ENCODE results near the gene COQ10A. TPM values are rescaled to one million over a fixed set of nuclear protein-coding genes. Genes with fewer than 3 reads are reported as not detected.
"Not testable (repeated sequence)": the region's sequence is repeated elsewhere in the genome, so short reads cannot be mapped to it uniquely, and the experiment has no call there.

COQ10A gene
- total RNA-seq, 1 donor from 2014 or later: 7.3 TPM

GRCh38 chr12:56242986-56243385 lies 23.8 kb upstream of the COQ10A start:
- no peak for DNase-seq (ENCODE audit: low read depth, low spot score)

DNA sequence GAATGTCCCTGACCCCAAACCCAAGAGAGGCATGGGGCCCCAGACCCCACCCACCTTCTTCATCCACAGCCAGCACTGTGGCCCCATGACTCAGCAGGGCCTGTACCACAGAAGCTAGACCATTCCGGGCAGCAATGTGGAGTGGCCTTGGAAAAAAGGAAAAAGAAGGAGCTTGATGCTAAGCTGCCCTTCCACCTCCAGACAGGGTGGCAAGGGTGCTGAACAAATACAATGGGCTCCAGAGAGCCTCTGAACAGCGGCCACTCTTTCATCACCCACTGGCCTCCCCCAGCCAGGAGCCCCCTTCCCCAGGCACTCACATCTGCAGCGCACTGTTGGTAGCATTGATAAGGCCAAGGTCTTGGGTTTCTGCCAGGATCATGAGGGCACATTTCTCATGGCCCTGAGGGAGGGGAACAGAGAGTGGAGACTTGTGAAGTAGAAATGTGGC lies 23.0 kb upstream of the COQ10A start:
- DNase-seq (ENCODE audit: low read depth, low spot score): no peak

DNA sequence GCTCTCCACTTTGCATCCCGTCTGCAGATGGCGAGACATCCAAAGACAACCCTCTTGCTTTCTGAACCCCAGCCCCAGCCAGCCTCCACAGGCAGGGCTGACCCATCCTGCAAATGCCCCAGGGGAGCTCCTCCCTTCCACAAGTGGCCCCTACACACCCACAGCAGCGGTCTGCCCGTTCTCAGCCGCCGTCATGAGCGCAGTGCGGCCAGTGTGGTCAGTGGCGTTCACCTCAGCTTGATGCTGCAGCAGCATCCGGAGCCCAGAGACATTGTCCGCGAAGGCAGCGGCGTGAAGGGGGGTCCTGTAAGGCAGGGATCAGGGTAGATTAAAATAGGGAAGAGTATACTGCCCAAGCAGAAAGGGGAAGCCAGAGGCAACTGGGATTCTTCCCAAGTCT lies 22.2 kb upstream of the COQ10A start:
- no peak for DNase-seq (ENCODE audit: low read depth, low spot score)

DNA sequence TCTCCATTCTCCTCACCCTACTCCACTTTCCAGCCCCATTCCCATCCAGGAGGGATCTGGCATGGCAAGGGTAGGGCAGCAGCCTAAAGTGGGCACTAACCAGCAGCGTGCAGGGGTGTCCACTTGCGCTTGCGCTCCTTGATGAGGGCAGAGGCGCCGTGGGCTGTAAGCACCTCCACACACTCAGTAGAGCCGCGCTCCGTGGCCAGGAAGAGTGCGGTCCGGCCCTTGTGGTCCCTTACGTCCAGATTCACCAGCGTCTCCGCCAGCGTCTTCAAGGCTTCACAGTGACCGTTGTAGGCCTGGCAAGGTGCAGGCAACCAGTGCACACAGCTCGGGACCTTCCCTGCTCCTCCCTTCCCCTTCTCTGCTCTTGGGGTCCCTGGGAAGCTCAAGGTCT lies 18.8 kb upstream of the COQ10A start:
- DNase-seq (ENCODE audit: low read depth, low spot score): no peak

DNA sequence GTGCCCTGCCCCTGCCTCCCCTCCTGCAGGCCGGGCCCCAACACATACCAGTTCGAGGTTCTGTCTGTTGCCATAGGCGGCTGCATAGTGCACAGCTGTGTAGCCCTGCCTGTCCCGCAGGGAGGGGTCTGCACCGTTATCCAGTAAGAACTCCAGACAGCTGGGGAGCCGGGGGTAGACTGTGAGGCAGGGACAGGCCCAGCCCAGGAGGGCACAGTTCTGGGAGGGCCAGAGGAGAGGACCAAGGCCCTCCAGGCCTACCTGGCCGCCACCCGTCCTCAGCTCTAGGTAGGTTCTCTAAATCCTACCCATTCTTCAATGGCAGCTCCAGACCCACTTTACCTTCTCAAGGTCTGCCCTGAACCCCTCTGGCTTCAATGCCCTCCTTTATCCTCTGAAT lies 18.0 kb upstream of the COQ10A start:
- DNase-seq (ENCODE audit: low read depth, low spot score): no peak

GRCh38 chr12:56252649-56253048 lies 14.1 kb upstream of the COQ10A start:
- no peak for DNase-seq (ENCODE audit: low read depth, low spot score)

DNA sequence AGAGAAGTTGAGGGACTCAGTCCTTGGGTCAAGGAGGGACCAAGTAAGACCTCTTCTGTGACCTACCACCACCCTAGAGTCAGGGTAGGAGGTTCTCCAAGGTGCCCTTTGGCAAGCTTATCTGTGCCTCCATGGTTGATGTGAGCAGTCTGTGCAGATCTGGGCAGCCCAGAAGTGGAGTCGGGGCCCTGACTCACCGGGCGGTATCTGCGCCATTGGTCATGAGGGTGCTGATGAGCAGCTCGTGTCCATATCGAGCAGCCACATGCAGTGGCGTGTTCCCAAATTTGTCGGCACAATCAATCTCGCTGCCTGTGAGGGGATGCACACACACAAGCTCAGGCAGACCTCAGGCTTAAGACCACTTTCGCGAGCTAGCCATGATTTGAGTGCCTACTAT lies 13.7 kb upstream of the COQ10A start:
- no peak for DNase-seq (ENCODE audit: low read depth, low spot score)

GRCh38 chr12:56255671-56256070 lies 11.1 kb upstream of the COQ10A start:
- DNase-seq (ENCODE audit: low read depth, low spot score): no peak

GRCh38 chr12:56256326-56256960 lies 10.3 kb upstream of the COQ10A start:
- DNase-seq (ENCODE audit: low read depth, low spot score): no peak

DNA sequence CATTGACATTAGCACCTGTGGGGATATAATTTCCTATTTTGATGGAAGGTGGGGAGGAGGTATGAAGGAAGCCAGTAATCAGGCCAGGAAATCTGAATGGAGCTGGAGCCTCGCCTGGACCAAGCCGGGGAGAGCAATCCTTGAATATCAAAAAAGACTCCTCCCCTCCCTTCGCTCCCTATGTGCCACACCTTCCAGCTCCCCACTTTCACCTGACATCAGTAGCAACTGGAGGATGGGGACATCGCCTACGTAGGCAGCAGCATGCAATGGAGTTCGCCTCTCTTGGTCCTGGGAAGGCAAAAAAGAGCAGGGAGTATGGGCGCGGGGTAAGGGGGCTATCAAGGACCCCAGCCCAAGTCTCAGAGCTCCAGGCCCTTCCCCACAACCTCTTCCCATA lies 9.7 kb upstream of the COQ10A start:
- no peak for DNase-seq (ENCODE audit: low read depth, low spot score)

DNA sequence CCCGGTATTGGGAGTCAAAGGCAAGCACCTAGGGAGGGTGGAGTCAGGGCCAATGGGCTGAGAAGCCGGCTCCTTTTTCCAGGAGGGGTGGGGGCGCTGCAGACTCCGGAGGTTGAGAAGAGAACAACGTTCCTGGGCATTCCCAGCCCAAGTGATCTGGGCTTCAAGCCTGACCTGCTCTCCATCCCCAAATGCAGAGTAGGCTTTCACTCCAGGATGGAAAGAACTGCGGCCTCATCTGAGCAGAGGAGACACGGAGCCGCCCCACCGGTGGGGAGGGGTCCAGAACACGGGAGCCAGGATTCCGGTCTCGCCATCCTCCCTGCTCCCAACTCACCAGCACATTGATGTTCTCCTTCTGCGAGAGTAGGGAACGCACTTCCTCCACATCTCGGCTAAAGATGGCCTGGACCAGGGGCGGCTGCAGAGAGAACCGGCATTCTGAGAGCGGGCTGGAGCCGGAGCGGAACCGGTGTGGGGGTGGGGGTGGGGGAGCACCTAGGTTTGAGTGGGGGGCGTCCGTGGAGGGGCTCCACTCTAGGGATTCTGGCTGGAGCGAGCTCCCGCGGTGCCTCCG lies 9.2 kb upstream of the COQ10A start:
- DNase-seq (ENCODE audit: low read depth, low spot score): no peak

GRCh38 chr12:56258068-56258819 lies 8.5 kb upstream of the COQ10A start, which contains the start of gene ANKRD52:
TSS of gene ANKRD52 (minus strand) at chr12:56258384. CDS start at chr12:56258269, 115 bp downstream.
- no peak for DNase-seq (ENCODE audit: low read depth, low spot score)

DNA sequence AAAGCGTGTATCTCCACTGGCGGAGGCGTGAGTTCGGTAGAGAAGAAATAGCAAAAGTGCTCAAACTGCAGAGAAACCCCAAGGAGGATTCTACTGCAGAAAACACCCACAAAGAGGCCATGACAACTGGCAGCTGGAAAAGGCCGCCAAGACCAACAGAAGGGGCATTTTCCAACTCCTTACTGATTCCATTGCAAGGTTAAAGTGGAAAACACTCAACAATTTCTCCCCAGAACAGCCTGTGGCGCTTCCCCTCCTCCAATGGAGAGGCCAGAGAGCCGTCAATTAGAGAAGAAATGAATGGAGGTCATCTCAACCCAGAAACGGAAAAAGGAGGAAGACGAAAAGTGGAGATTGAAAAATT lies 7.9 kb upstream of the COQ10A start:
- no peak for DNase-seq (ENCODE audit: low read depth, low spot score)

DNA sequence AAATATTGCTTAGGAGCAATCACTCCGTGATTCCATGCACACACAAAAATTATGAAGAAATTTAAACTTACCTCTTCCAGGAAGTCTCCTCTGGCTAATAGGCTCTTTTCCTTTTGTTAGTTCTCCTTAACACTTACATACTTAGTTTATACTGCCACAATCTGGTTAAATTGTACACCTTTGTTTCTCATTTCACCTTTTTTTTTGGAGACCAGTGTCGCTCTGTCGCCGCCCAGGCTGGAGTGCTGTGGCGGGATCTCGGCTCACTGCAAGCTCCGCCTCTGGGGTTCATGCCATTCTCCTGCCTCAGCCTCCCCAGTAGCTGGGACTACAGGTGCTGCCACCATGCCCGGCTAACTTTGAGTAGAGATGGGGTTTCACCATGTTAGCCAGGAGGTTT lies 6.4 kb upstream of the COQ10A start:
- no peak for DNase-seq (ENCODE audit: low read depth, low spot score)

DNA sequence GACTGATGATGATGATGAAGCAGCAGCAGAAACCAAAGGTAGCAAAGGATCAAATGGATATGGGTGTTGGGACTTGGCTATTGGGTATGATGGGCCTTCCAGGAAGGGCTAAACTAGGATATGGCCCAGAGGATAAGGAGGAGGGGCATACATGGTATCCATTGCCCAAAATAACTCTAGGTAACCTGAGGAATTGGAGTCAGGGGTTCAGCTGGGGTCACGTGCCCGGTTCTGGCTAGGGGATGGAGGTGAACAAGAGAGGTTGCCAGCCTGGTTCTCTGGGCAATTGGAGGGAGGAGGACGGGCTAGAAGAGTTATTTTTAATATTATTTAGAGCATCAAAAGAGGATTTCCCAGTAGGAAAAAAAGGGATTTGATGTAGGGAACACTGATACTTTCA lies 5.8 kb upstream of the COQ10A start:
- no peak for DNase-seq (ENCODE audit: low read depth, low spot score)

DNA sequence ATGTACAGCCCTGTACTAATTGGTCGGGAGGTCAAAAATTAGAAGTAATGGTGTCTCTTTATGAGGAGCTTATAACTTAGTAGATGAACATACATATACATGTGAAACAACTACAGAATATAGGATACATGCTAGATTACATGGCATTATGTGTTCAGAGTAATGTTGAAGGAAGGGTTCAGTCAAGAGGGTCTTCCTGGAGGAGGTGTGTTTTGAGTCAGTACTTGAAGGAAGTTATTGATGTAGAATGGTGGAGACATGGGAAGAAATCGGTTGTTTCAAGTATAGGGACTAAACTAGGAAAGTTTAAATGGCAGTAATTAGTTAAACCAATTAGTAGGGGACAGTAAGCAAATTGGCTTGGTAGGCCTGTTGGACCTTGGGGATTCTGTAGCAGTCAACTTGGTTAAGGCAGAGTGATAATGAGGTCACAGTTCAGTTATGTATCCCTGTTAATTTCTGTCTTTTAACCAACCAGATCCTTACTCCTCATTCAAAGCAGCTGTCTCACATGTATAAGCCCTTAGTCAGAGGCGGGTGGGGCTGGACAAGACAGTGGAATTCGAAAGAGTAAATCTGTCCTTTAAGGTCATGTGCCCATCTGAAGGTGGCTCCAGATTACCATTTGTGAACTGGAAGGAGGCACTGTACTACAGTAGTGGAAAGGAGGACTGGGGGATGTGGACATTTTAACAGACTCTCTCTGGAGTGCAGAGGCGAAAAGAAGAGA lies 5.1 kb upstream of the COQ10A start:
- no peak for DNase-seq (ENCODE audit: low read depth, low spot score)

- DNase-seq (ENCODE audit: low read depth, low spot score): not testable (repeated sequence)
These were observed 3.8 kb upstream of the COQ10A start for GRCh38 chr12:56262955-56263354.

DNA sequence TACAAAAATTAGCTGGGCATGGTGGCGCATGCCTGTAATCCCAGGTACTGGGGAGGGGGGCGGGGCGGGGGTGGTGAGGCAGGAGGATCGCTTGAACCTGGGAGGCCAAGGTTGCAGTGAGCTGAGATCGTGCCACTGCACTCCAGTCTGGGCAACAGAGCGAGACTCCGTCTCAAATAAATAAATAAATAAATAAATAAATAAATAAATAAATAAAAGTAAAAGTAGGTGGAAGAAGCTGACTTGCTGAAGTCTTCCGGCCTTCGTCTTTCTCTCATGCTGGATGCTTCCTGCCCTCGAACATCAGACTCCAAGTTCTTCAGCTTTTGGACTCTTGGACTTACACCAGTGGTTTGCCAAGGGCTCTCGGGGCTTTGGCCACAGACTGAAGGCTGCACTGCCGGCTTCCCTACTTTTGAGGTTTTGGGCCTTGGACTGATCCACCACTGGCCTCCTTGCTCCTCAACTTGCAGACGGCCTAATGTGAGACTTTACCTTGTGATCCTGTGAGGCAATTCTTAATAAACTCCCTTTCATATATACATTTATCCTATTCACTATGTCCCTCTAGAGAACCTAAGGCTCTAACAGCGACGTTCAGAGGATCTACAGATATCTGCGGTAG lies 562 bp upstream of the COQ10A start:
- not testable (repeated sequence) for DNase-seq (ENCODE audit: low read depth, low spot score)

- no peak for DNase-seq (ENCODE audit: low read depth, low spot score)
These were observed 815 bp downstream of the COQ10A start for GRCh38 chr12:56267443-56268071.

GRCh38 chr12:56271031-56271430 lies 4.3 kb downstream of the COQ10A start:
- no peak for DNase-seq (ENCODE audit: low read depth, low spot score)

DNA sequence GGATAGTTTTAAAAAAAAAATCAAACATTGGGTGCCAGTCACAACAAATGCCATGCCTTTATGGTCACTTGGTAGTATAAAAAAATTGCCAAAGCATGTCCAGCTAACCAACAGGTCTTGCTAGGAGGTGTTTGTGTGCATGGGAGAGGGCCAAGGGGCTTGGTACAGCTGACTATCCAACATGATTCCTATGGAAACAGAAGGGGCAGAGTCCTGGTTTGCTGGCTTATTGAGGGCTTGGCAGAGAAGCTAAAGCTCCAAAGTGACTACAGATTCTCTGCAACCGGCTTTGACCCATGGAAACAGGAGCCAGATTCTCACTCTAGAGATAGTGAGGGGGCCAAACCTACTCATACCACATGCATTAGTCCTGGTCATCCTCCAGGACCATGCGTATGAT lies 5.7 kb downstream of the COQ10A start:
- not testable (repeated sequence) for DNase-seq (ENCODE audit: low read depth, low spot score)
